Neural crest cell (in vitro differentiated cells): ENCODE data around the gene CMIP. TPM values are rescaled to one million over a fixed set of nuclear protein-coding genes. Genes with fewer than 3 reads are reported as not detected.

Experiments used
- DNase-seq: peaks from one replicate; pipeline ENCODE4 v3.0.0; 2021; ENCODE audit warnings: low read depth, mixed read lengths, low spot score
- H3K27ac Mint-ChIP-seq: one replicate; pipeline ENCODE4 v1.8.0; 2021; ENCODE audit warnings: mild to moderate bottlenecking, mixed read lengths; ENCODE audit not compliant: unreplicated experiment
- H3K27me3 Mint-ChIP-seq: 2 replicates; pipeline ENCODE4 v1.8.0; 2021; ENCODE audit warnings: low read depth, mild to moderate bottlenecking, mixed read lengths
- H3K36me3 Mint-ChIP-seq: 2 replicates; pipeline ENCODE4 v1.8.0; 2021; ENCODE audit warnings: low read depth, mild to moderate bottlenecking, mixed read lengths
- H3K4me1 Mint-ChIP-seq: 2 replicates; pipeline ENCODE4 v1.8.0; 2021; ENCODE audit warnings: mixed read lengths
- H3K4me3 Mint-ChIP-seq: one replicate; pipeline ENCODE4 v1.8.0; 2021; ENCODE audit warnings: mild to moderate bottlenecking, mixed read lengths
- H3K9me3 Mint-ChIP-seq: 2 replicates; pipeline ENCODE4 v1.8.0; 2021; ENCODE audit warnings: mixed read lengths
- CTCF ChIP-seq: fragments of 200-600 bp; sonication (generic); conservative IDR thresholded peaks from 2 replicates; pipeline ENCODE4 v1.5.0; 2021; ENCODE audit warnings: antibody characterized with exemption, mild to moderate bottlenecking
- total RNA-seq: library from RNA; stranded (reverse); gene quantifications from 2 replicates; pipeline ENCODE4 v1.2.1, GENCODE V29; 2021

CMIP gene
- total RNA-seq, 1 donor from 2014 or later = 41.2 TPM

- Mint-ChIP-seq H3K27ac (peak overlapping the region; percentile 91), H3K9me3 (no peaks in the 10 kb centered on the region), H3K4me3 (no peak overlapping the region), H3K27me3 (no peaks in the 10 kb centered on the region), H3K36me3 (no peaks in the 10 kb centered on the region), H3K4me1 (peaks cover 39% of the 10 kb centered on the region)
- no peak for TF ChIP-seq CTCF
- DNase-seq = no peak
Measured at GRCh38 chr16:81497690-81498089, 53.1 kb downstream of the CMIP start.

- Mint-ChIP-seq H3K27me3 (no peaks in the 10 kb centered on the region), H3K36me3 (no peaks in the 10 kb centered on the region), H3K4me1 (peaks cover 38% of the 10 kb centered on the region), H3K9me3 (no peaks in the 10 kb centered on the region), H3K27ac (no peak overlapping the region), H3K4me3 (no peak overlapping the region)
- no peak for DNase-seq
- TF ChIP-seq CTCF = no peak
Measured at GRCh38 chr16:81498351-81498750, 53.7 kb downstream of the CMIP start.

- no peak overlapping the region for H3K4me3 Mint-ChIP-seq
- no peaks in the 10 kb centered on the region for H3K36me3 Mint-ChIP-seq
- H3K4me1 Mint-ChIP-seq = peaks cover 37% of the 10 kb centered on the region
- DNase-seq = no peak
- TF ChIP-seq CTCF = no peak
- no peak overlapping the region for H3K27ac Mint-ChIP-seq
- H3K9me3 Mint-ChIP-seq = no peaks in the 10 kb centered on the region
- no peaks in the 10 kb centered on the region for H3K27me3 Mint-ChIP-seq
Measured at GRCh38 chr16:81499576-81500380, 55.2 kb downstream of the CMIP start.

GRCh38 chr16:81500833-81501521, 56.4 kb downstream of the CMIP start:
- TF ChIP-seq CTCF = no peak
- DNase-seq = no peak
- Mint-ChIP-seq H3K4me3 (no peak overlapping the region), H3K36me3 (no peaks in the 10 kb centered on the region), H3K27me3 (no peaks in the 10 kb centered on the region), H3K4me1 (peaks cover 44% of the 10 kb centered on the region), H3K9me3 (no peaks in the 10 kb centered on the region), H3K27ac (no peak overlapping the region)

- no peaks in the 10 kb centered on the region for H3K36me3 Mint-ChIP-seq
- no peaks in the 10 kb centered on the region for H3K27me3 Mint-ChIP-seq
- H3K4me3 Mint-ChIP-seq = no peak overlapping the region
- H3K9me3 Mint-ChIP-seq = no peaks in the 10 kb centered on the region
- no peak for DNase-seq
- TF ChIP-seq CTCF = no peak
- peak overlapping the region; percentile 69 for H3K27ac Mint-ChIP-seq
- peaks cover 45% of the 10 kb centered on the region for H3K4me1 Mint-ChIP-seq
Measured at GRCh38 chr16:81502396-81503070, 57.9 kb downstream of the CMIP start.
